ENCODE data around the gene FLAD1. TPM values are rescaled to one million over a fixed set of nuclear protein-coding genes. Genes with fewer than 3 reads are reported as not detected.

FLAD1 gene
- total and polyA plus RNA-seq, 2 experiments from 2014 or later, result 74.5 to 75.0 TPM

GRCh38 chr1:154975409-154976059 is 7.6 kb upstream of the FLAD1 start:
- Mint-ChIP-seq H3K27ac (no peak overlapping the region), H3K9me3 (peaks cover 3% of the 10 kb centered on the region; the same call in 1 of the 3 replicates), H3K4me1 (peaks cover 16% of the 10 kb centered on the region), H3K4me3 (no peak overlapping the region), H3K27me3 (ENCODE audit: insufficient read depth, low read depth, poor library complexity) (peaks cover 8% of the 10 kb centered on the region), H3K36me3 (ENCODE audit: low read depth) (peaks cover 45% of the 10 kb centered on the region)
- Histone ChIP-seq H2AFZ (no peak overlapping the region), H3K27ac (ENCODE audit: low read depth) (peak overlapping the region; percentile 93), H3K4me2 (peak overlapping the region; percentile 84), H3K9me2 (ENCODE audit: insufficient read depth) (no peaks in the 10 kb centered on the region), H4K20me1 (replicated peaks; ENCODE audit: insufficient read depth) (peaks cover 27% of the 10 kb centered on the region), H3K27me3 (ENCODE audit: insufficient read depth) (no peaks in the 10 kb centered on the region), H3F3A (replicated peaks; ENCODE audit: low read depth) (peaks cover 22% of the 10 kb centered on the region), H3K36me3 (ENCODE audit: insufficient read depth) (peaks cover 22% of the 10 kb centered on the region; the same call in 1 of the 2 replicates), H3K4me3 (peak overlapping the region; percentile 82), H3K4me1 (ENCODE audit: insufficient read depth) (peaks cover 24% of the 10 kb centered on the region), H3K79me2 (replicated peaks; ENCODE audit: insufficient read depth) (peaks cover 58% of the 10 kb centered on the region)
- TF ChIP-seq, protein P1, sequence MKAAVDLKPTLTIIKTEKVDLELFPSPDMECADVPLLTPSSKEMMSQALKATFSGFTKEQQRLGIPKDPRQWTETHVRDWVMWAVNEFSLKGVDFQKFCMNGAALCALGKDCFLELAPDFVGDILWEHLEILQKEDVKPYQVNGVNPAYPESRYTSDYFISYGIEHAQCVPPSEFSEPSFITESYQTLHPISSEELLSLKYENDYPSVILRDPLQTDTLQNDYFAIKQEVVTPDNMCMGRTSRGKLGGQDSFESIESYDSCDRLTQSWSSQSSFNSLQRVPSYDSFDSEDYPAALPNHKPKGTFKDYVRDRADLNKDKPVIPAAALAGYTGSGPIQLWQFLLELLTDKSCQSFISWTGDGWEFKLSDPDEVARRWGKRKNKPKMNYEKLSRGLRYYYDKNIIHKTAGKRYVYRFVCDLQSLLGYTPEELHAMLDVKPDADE (IDR thresholded peaks at IDR 0.05), result no peak
- TF ChIP-seq JUNB (IDR thresholded peaks at IDR 0.05; ENCODE audit: unreplicated experiment) (no peak), CTCF (conservative IDR thresholded peaks at IDR 0.05; ENCODE audit: low read depth in 2 of 2) (no peak), EZH2phosphoT487 (IDR thresholded peaks at IDR 0.05; ENCODE audit: unreplicated experiment) (no peak), ZNF462 (CRISPR knock-in tag; IDR thresholded peaks at IDR 0.05) (no peak), STAT1 (IDR thresholded peaks at IDR 0.05; ENCODE audit: unreplicated experiment) (no peak), EZH2 (IDR thresholded peaks at IDR 0.05; ENCODE audit: low read depth, unreplicated experiment) (no peak), ZNF114 (CRISPR knock-in tag; IDR thresholded peaks at IDR 0.05) (no peak), POLR2AphosphoS5 (IDR thresholded peaks at IDR 0.05; ENCODE audit: low read depth) (no peak), ZNF331 (CRISPR knock-in tag; IDR thresholded peaks at IDR 0.05; ENCODE audit: low read depth) (no peak), NANOG (IDR thresholded peaks at IDR 0.05; ENCODE audit: borderline replicate concordance) (no peak), CREB1 (CRISPR knock-in tag; IDR thresholded peaks at IDR 0.05; ENCODE audit: low read depth) (no peak)
- TF ChIP-seq, protein P2, sequence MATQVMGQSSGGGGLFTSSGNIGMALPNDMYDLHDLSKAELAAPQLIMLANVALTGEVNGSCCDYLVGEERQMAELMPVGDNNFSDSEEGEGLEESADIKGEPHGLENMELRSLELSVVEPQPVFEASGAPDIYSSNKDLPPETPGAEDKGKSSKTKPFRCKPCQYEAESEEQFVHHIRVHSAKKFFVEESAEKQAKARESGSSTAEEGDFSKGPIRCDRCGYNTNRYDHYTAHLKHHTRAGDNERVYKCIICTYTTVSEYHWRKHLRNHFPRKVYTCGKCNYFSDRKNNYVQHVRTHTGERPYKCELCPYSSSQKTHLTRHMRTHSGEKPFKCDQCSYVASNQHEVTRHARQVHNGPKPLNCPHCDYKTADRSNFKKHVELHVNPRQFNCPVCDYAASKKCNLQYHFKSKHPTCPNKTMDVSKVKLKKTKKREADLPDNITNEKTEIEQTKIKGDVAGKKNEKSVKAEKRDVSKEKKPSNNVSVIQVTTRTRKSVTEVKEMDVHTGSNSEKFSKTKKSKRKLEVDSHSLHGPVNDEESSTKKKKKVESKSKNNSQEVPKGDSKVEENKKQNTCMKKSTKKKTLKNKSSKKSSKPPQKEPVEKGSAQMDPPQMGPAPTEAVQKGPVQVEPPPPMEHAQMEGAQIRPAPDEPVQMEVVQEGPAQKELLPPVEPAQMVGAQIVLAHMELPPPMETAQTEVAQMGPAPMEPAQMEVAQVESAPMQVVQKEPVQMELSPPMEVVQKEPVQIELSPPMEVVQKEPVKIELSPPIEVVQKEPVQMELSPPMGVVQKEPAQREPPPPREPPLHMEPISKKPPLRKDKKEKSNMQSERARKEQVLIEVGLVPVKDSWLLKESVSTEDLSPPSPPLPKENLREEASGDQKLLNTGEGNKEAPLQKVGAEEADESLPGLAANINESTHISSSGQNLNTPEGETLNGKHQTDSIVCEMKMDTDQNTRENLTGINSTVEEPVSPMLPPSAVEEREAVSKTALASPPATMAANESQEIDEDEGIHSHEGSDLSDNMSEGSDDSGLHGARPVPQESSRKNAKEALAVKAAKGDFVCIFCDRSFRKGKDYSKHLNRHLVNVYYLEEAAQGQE (IDR thresholded peaks at IDR 0.05; ENCODE audit: unreplicated experiment), result no peak
- peak; percentile 61 for DNase-seq (ENCODE audit: low spot score)
- ATAC-seq, result no peak

All from GM23338 (cell line).